ENCODE data around the gene FILIP1L. TPM values are rescaled to one million over a fixed set of nuclear protein-coding genes. Genes with fewer than 3 reads are reported as not detected.

The FILIP1L gene
- polyA plus RNA-seq, 3 donors: 0.13 to 0.40 (median 0.25) TPM

GRCh38 chr3:99854756-99855298, 259.5 kb downstream of the FILIP1L start:
- no peaks in the 10 kb centered on the region for H3K79me2 ChIP-seq (ENCODE audit: insufficient read depth, low read length)
- peaks cover 0 to 2% (median 0%) of the 10 kb centered on the region in 7 donors for H3K9me3 Mint-ChIP-seq

GRCh38 chr3:99852851-99853250, 261.4 kb downstream of the FILIP1L start:
- intact Hi-C loops (cut with micrococcal nuclease): no loop called here
- H3K27ac Mint-ChIP-seq: no peak overlapping the region
- 100% methylated on average over 1 of the region's 1 CpG for WGBS (ENCODE audit: insufficient coverage)
- no peak for TF ChIP-seq CTCF (IDR thresholded peaks at IDR 0.05)
- no peak overlapping the region for H3K4me3 Mint-ChIP-seq
- Histone ChIP-seq H3K9me3 (replicated peaks in 1 of 2; ENCODE audit: control insufficient read depth in 1 of 2, insufficient read depth in 1 of 2, low read length in 2 of 2) (no peaks in the 10 kb centered on the region), H3K27ac (ENCODE audit: low read depth in 1 of 2, low read length in 2 of 2) (no peak overlapping the region), H3K9ac (ENCODE audit: insufficient read depth, low read length, poor library complexity, severe bottlenecking) (no peak overlapping the region), H3K79me2 (ENCODE audit: insufficient read depth, low read length) (no peaks in the 10 kb centered on the region), H4K20me1 (ENCODE audit: insufficient read depth, low read length) (no peaks in the 10 kb centered on the region), H3K4me2 (replicated peaks; ENCODE audit: extremely low read depth, low read length, poor library complexity, severe bottlenecking) (no peak overlapping the region), H2AFZ (ENCODE audit: insufficient read depth, low read depth, low read length, poor library complexity, severe bottlenecking) (no peak overlapping the region), H3K27me3 (ENCODE audit: control insufficient read depth in 2 of 2, insufficient read depth in 2 of 2, low read length in 2 of 2) (no peaks in the 10 kb centered on the region), H3K4me3 (replicated peaks in 1 of 3; ENCODE audit: low read depth in 2 of 3, low read length in 3 of 3) (no peak overlapping the region), H3K4me1 (ENCODE audit: control insufficient read depth in 1 of 2, insufficient read depth in 2 of 2, low read length in 2 of 2) (peaks cover 6% of the 10 kb centered on the region in 2 donors), H3K36me3 (replicated peaks in 1 of 2; ENCODE audit: control insufficient read depth in 1 of 2, insufficient read depth in 2 of 2, low read length in 2 of 2) (no peaks in the 10 kb centered on the region)
- no peaks in the 10 kb centered on the region for H3K36me3 Mint-ChIP-seq
- H3K9me3 Mint-ChIP-seq: peaks cover 0 to 2% (median 0%) of the 10 kb centered on the region in 7 donors
- no peaks in the 10 kb centered on the region for H3K4me1 Mint-ChIP-seq
- no peak for DNase-seq
- H3K27me3 Mint-ChIP-seq (ENCODE audit: low read depth in 3 of 3): peaks cover 0 to 2% (median 0%) of the 10 kb centered on the region in 3 donors

More at GRCh38 chr3:99854756-99855298, 259.5 kb downstream of the FILIP1L start:
- no peak for DNase-seq
- peaks cover 6% of the 10 kb centered on the region in 2 donors for H3K4me1 ChIP-seq (ENCODE audit: control insufficient read depth in 1 of 2, insufficient read depth in 2 of 2, low read length in 2 of 2)
- no peak overlapping the region for H2AFZ ChIP-seq (ENCODE audit: insufficient read depth, low read depth, low read length, poor library complexity, severe bottlenecking)
- no peak overlapping the region for H3K27ac ChIP-seq (ENCODE audit: low read depth in 1 of 2, low read length in 2 of 2)
- Mint-ChIP-seq H3K4me1 (no peaks in the 10 kb centered on the region), H3K27me3 (ENCODE audit: low read depth in 3 of 3) (peaks cover 0 to 2% (median 0%) of the 10 kb centered on the region in 3 donors), H3K27ac (no peak overlapping the region), H3K4me3 (no peak overlapping the region), H3K36me3 (no peaks in the 10 kb centered on the region)
- no peak overlapping the region for H3K9ac ChIP-seq (ENCODE audit: insufficient read depth, low read length, poor library complexity, severe bottlenecking)
- H3K4me2 ChIP-seq (replicated peaks; ENCODE audit: extremely low read depth, low read length, poor library complexity, severe bottlenecking): no peak overlapping the region
- no peak overlapping the region for H3K4me3 ChIP-seq (replicated peaks in 1 of 3; ENCODE audit: low read depth in 2 of 3, low read length in 3 of 3)
- H3K36me3 ChIP-seq (replicated peaks in 1 of 2; ENCODE audit: control insufficient read depth in 1 of 2, insufficient read depth in 2 of 2, low read length in 2 of 2): no peaks in the 10 kb centered on the region
- H3K9me3 ChIP-seq (replicated peaks in 1 of 2; ENCODE audit: control insufficient read depth in 1 of 2, insufficient read depth in 1 of 2, low read length in 2 of 2): no peaks in the 10 kb centered on the region
- intact Hi-C loops (cut with micrococcal nuclease): no loop called here
- H4K20me1 ChIP-seq (ENCODE audit: insufficient read depth, low read length): no peaks in the 10 kb centered on the region
- no peaks in the 10 kb centered on the region for H3K27me3 ChIP-seq (ENCODE audit: control insufficient read depth in 2 of 2, insufficient read depth in 2 of 2, low read length in 2 of 2)
- no peak for TF ChIP-seq CTCF (IDR thresholded peaks at IDR 0.05)
- WGBS (ENCODE audit: insufficient coverage): no CpG with 5 or more reads among the region's 1 CpG

Data from CD14-positive monocyte (primary cell).